CD4-positive, alpha-beta T cell treated with Interleukin-12 subunit alpha and Interleukin-12 subunit beta, for 1 hour (primary cell): ENCODE results near the gene DBF4B.
"Not testable (repeated sequence)": the region's sequence is repeated elsewhere in the genome, so short reads cannot be mapped to it uniquely, and the experiment has no call there.

Experiments used
- DNase-seq: peaks from one replicate; pipeline ENCODE4 v3.0.0-alpha.2; 2020

DBF4B gene

GRCh38 chr17:44708401-44709263 is at the start of gene DBF4B:
TSS of gene DBF4B (plus strand) at chr17:44708665. CDS start at chr17:44708821, 156 bp downstream.
- peak; percentile 92 for DNase-seq

- DNase-seq = no peak
Observed at GRCh38 chr17:44661835-44662234, 46.6 kb upstream of the DBF4B start.

- no peak for DNase-seq
Observed at GRCh38 chr17:44663095-44663494, 45.4 kb upstream of the DBF4B start.

- DNase-seq = no peak
Observed at GRCh38 chr17:44664867-44665266, 43.6 kb upstream of the DBF4B start.

- DNase-seq = no peak
Observed at GRCh38 chr17:44666006-44666405, 42.5 kb upstream of the DBF4B start.

- no peak for DNase-seq
Observed at GRCh38 chr17:44672479-44673093, 35.9 kb upstream of the DBF4B start.

GRCh38 chr17:44673893-44674292 is 34.6 kb upstream of the DBF4B start:
- no peak for DNase-seq

- DNase-seq = no peak
Observed at GRCh38 chr17:44677136-44677535, 31.3 kb upstream of the DBF4B start.

GRCh38 chr17:44683303-44683702 is 25.2 kb upstream of the DBF4B start:
- DNase-seq = not testable (repeated sequence)

GRCh38 chr17:44687756-44688155 is 20.7 kb upstream of the DBF4B start:
- no peak for DNase-seq

- no peak for DNase-seq
Observed at GRCh38 chr17:44688200-44688599, 20.3 kb upstream of the DBF4B start.

- no peak for DNase-seq
Observed at GRCh38 chr17:44688675-44689476, 19.6 kb upstream of the DBF4B start.

GRCh38 chr17:44689477-44690217 is 18.8 kb upstream of the DBF4B start, which contains the start of gene CCDC43:
TSS of gene CCDC43 (minus strand) at chr17:44689776. CDS start at chr17:44689753, 23 bp downstream.
- DNase-seq = peak; percentile 92

- DNase-seq = peak; percentile 9
Observed at GRCh38 chr17:44690746-44691306, 17.6 kb upstream of the DBF4B start.

- no peak for DNase-seq
Observed at GRCh38 chr17:44693609-44694008, 14.9 kb upstream of the DBF4B start.

GRCh38 chr17:44700288-44700687 is 8.2 kb upstream of the DBF4B start:
- not testable (repeated sequence) for DNase-seq

- no peak for DNase-seq
Observed at GRCh38 chr17:44707755-44708400, 587 bp upstream of the DBF4B start.

- DNase-seq = no peak
Observed at GRCh38 chr17:44719444-44719843, 11.0 kb downstream of the DBF4B start.

GRCh38 chr17:44722254-44722653 is 13.8 kb downstream of the DBF4B start:
- DNase-seq = no peak

GRCh38 chr17:44726121-44726520 is 17.7 kb downstream of the DBF4B start:
- DNase-seq = not testable (repeated sequence)

- no peak for DNase-seq
Observed at GRCh38 chr17:44733753-44734152, 25.3 kb downstream of the DBF4B start.

- DNase-seq = no peak
Observed at GRCh38 chr17:44734272-44734671, 25.8 kb downstream of the DBF4B start.
